ENCODE measurements around the gene ELP6.

GRCh38 chr3:47512416-47513124, 942 bp downstream of the ELP6 start:
- TF ChIP-seq TAF1 (IDR thresholded peaks at IDR 0.05; ENCODE audit: borderline replicate concordance, insufficient read depth, low read length) (no peak), POLR2AphosphoS5 (IDR thresholded peaks at IDR 0.05; ENCODE audit: low read depth, low read length) (no peak; the same call in 1 of the 2 replicates), REST (IDR thresholded peaks at IDR 0.05; ENCODE audit: insufficient read depth in 1 of 2, low read depth in 2 of 2, low read length in 2 of 2) (no peak), SIN3A (IDR thresholded peaks at IDR 0.05; ENCODE audit: borderline replicate concordance, insufficient read depth, low read length) (no peak), FOXP2 (optimal IDR thresholded peaks at IDR 0.05; ENCODE audit: borderline replicate concordance, extremely low read depth, extremely low read length, insufficient read depth) (no peak)

All from PFSK-1 (cell line).